ENCODE measurements around the gene B3GAT2. TPM values are rescaled to one million over a fixed set of nuclear protein-coding genes. Genes with fewer than 3 reads are reported as not detected.

Gene B3GAT2
- total and polyA plus RNA-seq, 2 of the 13 experiments (the other 11 are each of a cell fraction or from before 2014, with no cell fraction given): 0.01 to 0.02 TPM

- no peak for TF ChIP-seq PCBP2 (optimal IDR thresholded peaks at IDR 0.05; ENCODE audit: low read depth, low read length, poor library complexity, severe bottlenecking)
- TF ChIP-seq ZNF605 (CRISPR knock-in tag; IDR thresholded peaks at IDR 0.05): no peak
- TF ChIP-seq ZNF672 (CRISPR knock-in tag; IDR thresholded peaks at IDR 0.05): no peak
- no peak for TF ChIP-seq ZNF296 (CRISPR knock-in tag; conservative IDR thresholded peaks at IDR 0.05)
- peak; percentile 78 for TF ChIP-seq ZNF574 (CRISPR knock-in tag; IDR thresholded peaks at IDR 0.05)
- TF ChIP-seq SRF (IDR thresholded peaks at IDR 0.05; ENCODE audit: low read depth, low read length): no peak
- TF ChIP-seq ZNF616 (CRISPR knock-in tag; IDR thresholded peaks at IDR 0.05; ENCODE audit: low read depth): peak; percentile 89
- TF ChIP-seq ZFP41 (CRISPR knock-in tag; IDR thresholded peaks at IDR 0.05; ENCODE audit: borderline replicate concordance): no peak
- no peak for TF ChIP-seq DRAP1 (CRISPR knock-in tag; IDR thresholded peaks at IDR 0.05)
- no peak for TF ChIP-seq DMTF1 (CRISPR knock-in tag; IDR thresholded peaks at IDR 0.05)
- TF ChIP-seq ZMYM4 (CRISPR knock-in tag; IDR thresholded peaks at IDR 0.05): peak; percentile 76; the same call in 1 of the 2 replicates
- TF ChIP-seq PRPF4 (IDR thresholded peaks at IDR 0.05; ENCODE audit: low read depth, low read length, poor library complexity, severe bottlenecking): no peak
- no peak for TF ChIP-seq KLF16 (CRISPR knock-in tag; IDR thresholded peaks at IDR 0.05)
- TF ChIP-seq SMARCE1 (IDR thresholded peaks at IDR 0.05; ENCODE audit: borderline replicate concordance): no peak
- TF ChIP-seq IKZF5 (CRISPR knock-in tag; IDR thresholded peaks at IDR 0.05): peak; percentile 23; the same call in 1 of the 2 replicates
- no peak for TF ChIP-seq ZNF34 (CRISPR knock-in tag; IDR thresholded peaks at IDR 0.05; ENCODE audit: borderline replicate concordance)
- TF ChIP-seq, protein P1, sequence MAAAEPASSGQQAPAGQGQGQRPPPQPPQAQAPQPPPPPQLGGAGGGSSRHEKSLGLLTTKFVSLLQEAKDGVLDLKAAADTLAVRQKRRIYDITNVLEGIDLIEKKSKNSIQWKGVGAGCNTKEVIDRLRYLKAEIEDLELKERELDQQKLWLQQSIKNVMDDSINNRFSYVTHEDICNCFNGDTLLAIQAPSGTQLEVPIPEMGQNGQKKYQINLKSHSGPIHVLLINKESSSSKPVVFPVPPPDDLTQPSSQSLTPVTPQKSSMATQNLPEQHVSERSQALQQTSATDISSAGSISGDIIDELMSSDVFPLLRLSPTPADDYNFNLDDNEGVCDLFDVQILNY (CRISPR knock-in tag; conservative IDR thresholded peaks at IDR 0.05): peak; percentile 40; the same call in 1 of the 2 replicates
Observed at GRCh38 chr6:70955441-70956190, 1.2 kb downstream of the B3GAT2 start (continued).

Measured in HepG2 (cell line).